Adrenal gland (tissue), 5 donors: ENCODE measurements around the gene KIF18A.

Source experiments
- POLR2A ChIP-seq, 2 donors: fragments of 450-650 bp; IDR thresholded peaks; one replicate each; pipeline ENCODE4 v1.6.1; 2017; ENCODE audit warnings: antibody characterized with exemption in 2 of 2, mild to moderate bottlenecking in 2 of 2, moderate library complexity in 1 of 2
- TF ChIP-seq, protein P1 (sequence below), 6 experiments: fragments of 450-650 bp in 4 of 6; fragments of 200-600 bp in 2 of 6; sonication (generic) in 1 of 6; IDR thresholded peaks; 1 replicate in 5 of 6; 2 replicates in 1 of 6; pipeline versions ENCODE4 v1.5.1 to v1.8.0; 2016 to 2021; ENCODE audit warnings: antibody characterized with exemption in 6 of 6, mild to moderate bottlenecking in 2 of 6, moderate library complexity in 1 of 6
- donor health status: DM: no; HTN: no; CAD: no.

DNA sequence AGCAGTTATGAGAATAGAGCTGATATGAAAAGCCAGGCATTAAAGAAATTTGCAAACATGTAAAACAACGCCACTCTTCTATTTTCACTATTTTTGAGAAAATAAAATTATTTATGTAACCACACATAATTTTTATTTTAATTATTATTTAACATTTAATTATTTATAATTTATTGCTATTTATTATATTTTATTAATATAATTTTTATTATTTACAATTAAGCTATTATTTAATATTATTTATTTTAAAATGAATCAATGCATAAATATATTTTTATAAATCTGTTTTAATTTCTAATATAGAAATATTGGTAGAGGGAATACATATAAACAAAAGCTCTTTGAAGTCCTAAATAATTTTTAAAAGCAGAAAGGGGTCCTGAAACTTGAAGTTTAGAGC lies 36.7 kb downstream of the KIF18A start:
- TF ChIP-seq, protein P1, sequence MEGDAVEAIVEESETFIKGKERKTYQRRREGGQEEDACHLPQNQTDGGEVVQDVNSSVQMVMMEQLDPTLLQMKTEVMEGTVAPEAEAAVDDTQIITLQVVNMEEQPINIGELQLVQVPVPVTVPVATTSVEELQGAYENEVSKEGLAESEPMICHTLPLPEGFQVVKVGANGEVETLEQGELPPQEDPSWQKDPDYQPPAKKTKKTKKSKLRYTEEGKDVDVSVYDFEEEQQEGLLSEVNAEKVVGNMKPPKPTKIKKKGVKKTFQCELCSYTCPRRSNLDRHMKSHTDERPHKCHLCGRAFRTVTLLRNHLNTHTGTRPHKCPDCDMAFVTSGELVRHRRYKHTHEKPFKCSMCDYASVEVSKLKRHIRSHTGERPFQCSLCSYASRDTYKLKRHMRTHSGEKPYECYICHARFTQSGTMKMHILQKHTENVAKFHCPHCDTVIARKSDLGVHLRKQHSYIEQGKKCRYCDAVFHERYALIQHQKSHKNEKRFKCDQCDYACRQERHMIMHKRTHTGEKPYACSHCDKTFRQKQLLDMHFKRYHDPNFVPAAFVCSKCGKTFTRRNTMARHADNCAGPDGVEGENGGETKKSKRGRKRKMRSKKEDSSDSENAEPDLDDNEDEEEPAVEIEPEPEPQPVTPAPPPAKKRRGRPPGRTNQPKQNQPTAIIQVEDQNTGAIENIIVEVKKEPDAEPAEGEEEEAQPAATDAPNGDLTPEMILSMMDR (IDR thresholded peaks at IDR 0.05): no peak
- no peak for TF ChIP-seq POLR2A (IDR thresholded peaks at IDR 0.05)
